Stimulated activated naive CD8-positive, alpha-beta T cell treated with anti-CD3 and anti-CD28 coated beads, Interleukin-15, Interleukin-2, amounts not matched to agents 100 ng/mL and 50 ng/mL, for 24 hours (primary cell): Measurements from ENCODE around the gene CISTR.
"Not testable (repeated sequence)": the region's sequence is repeated elsewhere in the genome, so short reads cannot be mapped to it uniquely, and the experiment has no call there.

Experiments
- H3K27ac Mint-ChIP-seq: one replicate; pipeline ENCODE4 v1.8.0; 2021; ENCODE audit warnings: mild to moderate bottlenecking, mixed read lengths
- H3K27me3 Mint-ChIP-seq: one replicate; pipeline ENCODE4 v1.8.0; 2021; ENCODE audit warnings: mixed read lengths
- H3K36me3 Mint-ChIP-seq: one replicate; pipeline ENCODE4 v1.8.0; 2021; ENCODE audit warnings: low read depth, mixed read lengths
- H3K4me1 Mint-ChIP-seq: one replicate; pipeline ENCODE4 v1.8.0; 2021; ENCODE audit warnings: low read depth, mixed read lengths
- H3K4me3 Mint-ChIP-seq: one replicate; pipeline ENCODE4 v1.8.0; 2021; ENCODE audit warnings: mild to moderate bottlenecking, mixed read lengths
- H3K9me3 Mint-ChIP-seq: one replicate; pipeline ENCODE4 v1.8.0; 2021; ENCODE audit warnings: mixed read lengths

Gene CISTR

DNA sequence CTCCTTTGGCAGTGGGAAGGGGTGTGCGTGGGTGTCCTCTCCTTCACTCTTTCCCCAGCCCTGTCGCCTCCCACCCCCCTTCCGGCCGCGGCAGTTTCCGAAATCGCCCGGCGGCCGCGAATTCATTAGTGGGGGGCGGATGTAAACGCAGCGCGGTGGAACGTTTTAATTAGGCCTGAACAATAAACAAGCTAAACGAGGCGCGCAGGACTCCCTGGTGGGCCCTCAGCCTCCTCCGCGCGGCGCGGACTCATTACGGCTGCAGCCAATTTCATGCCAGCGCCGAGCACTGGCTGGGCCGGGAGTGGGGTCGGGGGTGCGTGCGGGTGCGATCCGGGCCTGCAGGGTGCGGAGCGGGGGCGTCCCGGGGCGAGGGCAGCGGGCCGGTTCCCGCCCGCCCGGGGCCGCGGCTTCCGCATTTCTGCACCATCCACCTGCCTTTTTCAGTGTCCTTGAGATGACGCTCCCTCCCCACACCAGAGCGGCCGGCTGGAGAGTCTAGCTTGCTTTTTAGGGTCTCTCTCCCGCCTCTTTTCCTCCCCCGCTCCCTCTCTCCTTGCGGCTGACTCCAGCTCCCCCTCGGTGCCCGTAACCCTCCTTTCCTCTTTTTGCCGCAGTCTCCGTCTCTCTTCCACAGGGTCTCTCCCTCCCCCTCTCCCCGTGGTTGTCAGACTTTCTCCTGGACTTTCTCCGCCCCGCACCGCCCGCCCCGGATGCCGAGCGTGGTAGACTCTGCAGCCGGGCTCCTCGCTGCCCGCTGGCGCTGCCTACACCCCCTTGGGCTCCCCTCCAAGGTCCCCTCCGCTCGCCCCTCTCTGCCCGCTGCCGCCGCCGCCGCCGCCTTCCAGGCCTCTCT is at the start of gene CISTR:
CISTR (minus strand) TSS at position 644 of the 856 bp plus-strand sequence.
- H3K4me3 Mint-ChIP-seq, result no peak within 1 kb of the TSS
- H3K27ac Mint-ChIP-seq, result peak within 1 kb of the TSS; percentile 34
- H3K9me3 Mint-ChIP-seq, result no peaks in the 10 kb centered on the region
- H3K36me3 Mint-ChIP-seq, result no peaks in the 10 kb centered on the region
- peaks cover 22% of the 10 kb centered on the region for H3K4me1 Mint-ChIP-seq
- peaks cover 13% of the 10 kb centered on the region for H3K27me3 Mint-ChIP-seq

GRCh38 chr12:53798575-53798974 is 46.8 kb upstream of the CISTR start:
- Mint-ChIP-seq H3K27me3 (peaks cover 57% of the 10 kb centered on the region), H3K27ac (no peak overlapping the region), H3K4me1 (no peaks in the 10 kb centered on the region), H3K4me3 (no peak overlapping the region), H3K36me3 (no peaks in the 10 kb centered on the region), H3K9me3 (no peaks in the 10 kb centered on the region)

- H3K4me3 Mint-ChIP-seq, result no peak overlapping the region
- no peaks in the 10 kb centered on the region for H3K4me1 Mint-ChIP-seq
- no peaks in the 10 kb centered on the region for H3K9me3 Mint-ChIP-seq
- peaks cover 37% of the 10 kb centered on the region for H3K27me3 Mint-ChIP-seq
- no peaks in the 10 kb centered on the region for H3K36me3 Mint-ChIP-seq
- H3K27ac Mint-ChIP-seq, result no peak overlapping the region
Observed at GRCh38 chr12:53795927-53796326, 44.1 kb upstream of the CISTR start.

DNA sequence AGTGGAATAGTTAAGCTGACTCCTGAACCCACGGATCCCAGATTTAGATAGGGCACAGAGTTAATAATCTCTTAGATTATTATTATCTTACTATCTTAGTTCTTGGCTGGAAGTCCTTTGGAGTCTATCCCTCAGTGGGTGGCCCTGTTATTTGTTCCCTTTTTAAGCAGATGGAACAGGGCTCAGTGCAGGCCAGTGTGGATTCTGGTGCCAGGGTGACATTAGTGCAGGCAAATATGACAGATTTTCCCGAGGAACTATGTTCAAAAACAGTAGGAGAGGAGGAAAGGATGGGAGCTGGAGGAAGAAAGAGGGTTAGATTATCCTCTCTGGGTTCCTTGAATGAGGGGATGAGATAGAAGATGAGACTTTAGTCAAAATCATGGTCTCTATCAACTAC is 41.4 kb upstream of the CISTR start:
- H3K4me3 Mint-ChIP-seq, result no peak overlapping the region
- H3K27me3 Mint-ChIP-seq, result peaks cover 33% of the 10 kb centered on the region
- H3K27ac Mint-ChIP-seq, result no peak overlapping the region
- H3K36me3 Mint-ChIP-seq, result no peaks in the 10 kb centered on the region
- H3K4me1 Mint-ChIP-seq, result no peaks in the 10 kb centered on the region
- H3K9me3 Mint-ChIP-seq, result no peaks in the 10 kb centered on the region

DNA sequence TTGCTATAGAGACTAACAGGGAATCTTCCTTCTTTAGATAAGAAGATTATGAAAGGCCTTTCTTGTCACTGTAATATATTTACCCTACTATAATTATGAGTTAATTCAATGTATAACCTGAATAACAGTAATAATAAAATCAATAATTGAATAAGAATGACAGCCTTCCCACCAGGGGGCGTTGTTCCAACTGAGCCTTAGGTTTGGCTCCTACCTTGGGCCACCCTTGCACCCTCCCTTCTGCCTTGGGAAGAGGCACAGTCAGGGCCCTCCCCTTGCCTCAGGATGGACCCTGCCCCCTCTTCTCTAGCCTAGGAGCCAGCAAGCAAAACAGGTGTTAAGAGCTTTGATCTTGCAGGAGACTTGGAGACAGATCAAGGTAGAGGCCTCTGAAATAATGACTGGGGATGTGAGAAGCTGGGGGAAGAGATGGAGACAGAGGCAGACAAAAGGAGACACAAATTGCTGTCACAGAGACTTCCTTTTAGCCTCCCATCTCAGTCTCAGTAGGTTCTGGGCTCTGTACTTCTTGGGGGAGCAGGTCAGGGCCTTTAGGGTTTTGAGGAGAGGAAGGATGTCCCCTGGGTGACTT is 40.1 kb upstream of the CISTR start:
- Mint-ChIP-seq H3K4me3 (no peak overlapping the region), H3K27me3 (peaks cover 26% of the 10 kb centered on the region), H3K9me3 (no peaks in the 10 kb centered on the region), H3K4me1 (no peaks in the 10 kb centered on the region), H3K36me3 (no peaks in the 10 kb centered on the region), H3K27ac (no peak overlapping the region)

DNA sequence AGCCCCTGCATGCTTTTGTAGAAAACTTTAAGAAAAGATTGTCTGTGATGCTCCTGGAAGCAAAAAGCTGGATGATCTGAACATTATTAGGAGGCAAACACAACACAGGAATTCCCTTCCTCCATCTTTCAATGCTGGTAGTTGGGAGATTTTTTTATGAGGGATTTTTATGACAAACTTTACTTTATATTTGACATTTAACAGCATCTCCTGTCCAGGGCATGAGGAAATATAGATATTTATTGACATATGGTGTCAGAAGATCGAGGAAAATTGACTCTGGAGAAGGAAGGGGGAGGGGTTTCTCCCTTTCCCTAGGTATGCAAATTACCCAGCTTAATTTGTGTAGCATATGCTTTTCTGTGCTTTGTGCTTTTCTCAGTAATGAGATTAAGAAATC is 37.8 kb upstream of the CISTR start:
- no peak overlapping the region for H3K27ac Mint-ChIP-seq
- H3K4me1 Mint-ChIP-seq, result no peaks in the 10 kb centered on the region
- H3K36me3 Mint-ChIP-seq, result no peaks in the 10 kb centered on the region

DNA sequence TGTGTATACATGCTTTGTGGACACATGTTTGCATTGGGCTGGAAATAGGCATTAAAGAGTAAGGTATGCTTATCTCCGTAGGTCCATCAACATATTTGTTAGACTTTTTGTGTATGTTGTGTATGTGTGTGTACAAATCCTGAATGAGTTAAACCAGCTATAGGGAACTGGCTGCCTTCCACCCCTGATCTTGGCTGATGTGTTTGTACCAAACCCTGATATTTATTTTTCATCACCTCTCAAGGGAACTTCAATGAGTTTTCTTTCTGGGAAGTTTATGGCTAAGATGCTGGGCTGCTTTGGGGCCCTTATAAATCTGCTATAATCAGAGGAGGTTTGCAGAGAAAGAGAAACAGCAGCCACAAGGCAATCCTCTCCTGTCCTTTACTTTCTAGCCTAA is 37.1 kb upstream of the CISTR start:
- Mint-ChIP-seq H3K9me3 (no peaks in the 10 kb centered on the region), H3K4me3 (no peak overlapping the region), H3K27me3 (peaks cover 35% of the 10 kb centered on the region), H3K36me3 (no peaks in the 10 kb centered on the region), H3K4me1 (no peaks in the 10 kb centered on the region), H3K27ac (no peak overlapping the region)

More for the DNA sequence above, 37.8 kb upstream of the CISTR start:
- Mint-ChIP-seq H3K9me3 (no peaks in the 10 kb centered on the region), H3K27me3 (peaks cover 35% of the 10 kb centered on the region), H3K4me3 (no peak overlapping the region)

DNA sequence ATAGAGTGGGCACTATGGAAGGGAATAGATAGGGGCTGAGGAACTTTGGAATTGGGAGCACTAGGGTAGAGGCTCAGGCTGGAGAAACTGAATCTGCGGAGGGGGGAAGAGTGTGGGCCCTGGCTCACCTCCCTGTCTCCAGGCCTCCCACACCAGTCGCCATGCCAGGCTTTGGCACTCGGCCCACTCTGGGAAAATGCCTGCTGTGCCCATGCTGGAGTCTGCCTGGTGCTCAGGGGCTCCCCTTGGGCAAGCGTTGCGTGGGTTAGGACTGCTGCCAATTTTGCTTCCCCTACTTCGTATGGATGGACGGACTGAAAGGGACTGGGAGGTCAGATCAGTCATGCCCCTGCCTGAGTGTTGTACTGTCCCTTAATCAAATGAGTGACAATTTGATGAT is 34.6 kb upstream of the CISTR start:
- peaks cover 58% of the 10 kb centered on the region for H3K27me3 Mint-ChIP-seq
- no peaks in the 10 kb centered on the region for H3K4me1 Mint-ChIP-seq
- no peaks in the 10 kb centered on the region for H3K36me3 Mint-ChIP-seq
- no peak overlapping the region for H3K27ac Mint-ChIP-seq
- no peak overlapping the region for H3K4me3 Mint-ChIP-seq
- H3K9me3 Mint-ChIP-seq, result no peaks in the 10 kb centered on the region

- H3K4me3 Mint-ChIP-seq, result no peak overlapping the region
- H3K9me3 Mint-ChIP-seq, result no peaks in the 10 kb centered on the region
- no peaks in the 10 kb centered on the region for H3K4me1 Mint-ChIP-seq
- peaks cover 69% of the 10 kb centered on the region for H3K27me3 Mint-ChIP-seq
- no peaks in the 10 kb centered on the region for H3K36me3 Mint-ChIP-seq
- no peak overlapping the region for H3K27ac Mint-ChIP-seq
Observed at GRCh38 chr12:53785161-53785560, 33.4 kb upstream of the CISTR start.

GRCh38 chr12:53782093-53782703 is 30.4 kb upstream of the CISTR start:
- Mint-ChIP-seq H3K27ac (no peak overlapping the region), H3K9me3 (no peaks in the 10 kb centered on the region), H3K36me3 (no peaks in the 10 kb centered on the region), H3K4me1 (no peaks in the 10 kb centered on the region), H3K27me3 (peaks cover 58% of the 10 kb centered on the region), H3K4me3 (no peak overlapping the region)

GRCh38 chr12:53781228-53781801 is 29.5 kb upstream of the CISTR start:
- H3K27me3 Mint-ChIP-seq, result peaks cover 52% of the 10 kb centered on the region
- H3K4me3 Mint-ChIP-seq, result no peak overlapping the region
- no peak overlapping the region for H3K27ac Mint-ChIP-seq
- no peaks in the 10 kb centered on the region for H3K4me1 Mint-ChIP-seq
- H3K36me3 Mint-ChIP-seq, result no peaks in the 10 kb centered on the region
- H3K9me3 Mint-ChIP-seq, result no peaks in the 10 kb centered on the region

GRCh38 chr12:53780323-53780722 is 28.5 kb upstream of the CISTR start:
- Mint-ChIP-seq H3K36me3 (no peaks in the 10 kb centered on the region), H3K27me3 (peaks cover 53% of the 10 kb centered on the region), H3K27ac (no peak overlapping the region), H3K4me1 (no peaks in the 10 kb centered on the region), H3K9me3 (no peaks in the 10 kb centered on the region), H3K4me3 (no peak overlapping the region)

GRCh38 chr12:53779679-53780078 is 27.9 kb upstream of the CISTR start:
- H3K4me1 Mint-ChIP-seq, H3K36me3 Mint-ChIP-seq, H3K27ac Mint-ChIP-seq, H3K9me3 Mint-ChIP-seq, H3K4me3 Mint-ChIP-seq: not testable (repeated sequence)
- peaks cover 51% of the 10 kb centered on the region for H3K27me3 Mint-ChIP-seq

- Mint-ChIP-seq H3K4me3 (no peak overlapping the region), H3K27ac (no peak overlapping the region), H3K36me3 (no peaks in the 10 kb centered on the region), H3K9me3 (no peaks in the 10 kb centered on the region), H3K27me3 (peaks cover 48% of the 10 kb centered on the region), H3K4me1 (no peaks in the 10 kb centered on the region)
Observed at GRCh38 chr12:53777936-53778644, 26.3 kb upstream of the CISTR start.

DNA sequence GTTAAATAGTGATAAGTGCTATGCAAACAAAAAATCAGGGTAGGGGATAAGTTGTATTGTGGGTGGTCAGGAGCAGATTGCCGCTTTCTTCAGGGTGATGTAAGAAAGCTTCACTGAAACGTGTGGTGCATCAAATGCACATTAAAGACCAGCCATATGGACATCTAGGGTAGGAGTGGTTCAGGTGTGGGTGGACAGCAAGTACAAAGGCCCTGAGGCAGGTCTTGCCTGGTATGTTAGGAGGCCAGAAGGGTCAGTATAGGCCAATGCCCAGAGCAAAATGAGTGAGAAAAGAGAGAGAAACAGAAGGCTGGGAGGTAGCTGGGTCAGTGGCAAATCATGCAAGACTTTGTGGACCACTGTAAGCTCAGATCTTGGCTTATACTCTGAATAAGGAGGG is 25.6 kb upstream of the CISTR start:
- H3K36me3 Mint-ChIP-seq, result no peaks in the 10 kb centered on the region
- no peaks in the 10 kb centered on the region for H3K9me3 Mint-ChIP-seq
- H3K27me3 Mint-ChIP-seq, result peaks cover 47% of the 10 kb centered on the region
- H3K27ac Mint-ChIP-seq, result no peak overlapping the region
- H3K4me1 Mint-ChIP-seq, result no peaks in the 10 kb centered on the region
- H3K4me3 Mint-ChIP-seq, result no peak overlapping the region
